NCI-H524 (cell line): Measurements from ENCODE around the gene HAVCR1.
"Not testable (repeated sequence)": the region's sequence is repeated elsewhere in the genome, so short reads cannot be mapped to it uniquely, and the experiment has no call there.

ENCODE experiments used
- DNase-seq, 2 experiments: peaks; one replicate each; lab custom pipeline; 2025; lab: John Stamatoyannopoulos, UW

The HAVCR1 gene

DNA sequence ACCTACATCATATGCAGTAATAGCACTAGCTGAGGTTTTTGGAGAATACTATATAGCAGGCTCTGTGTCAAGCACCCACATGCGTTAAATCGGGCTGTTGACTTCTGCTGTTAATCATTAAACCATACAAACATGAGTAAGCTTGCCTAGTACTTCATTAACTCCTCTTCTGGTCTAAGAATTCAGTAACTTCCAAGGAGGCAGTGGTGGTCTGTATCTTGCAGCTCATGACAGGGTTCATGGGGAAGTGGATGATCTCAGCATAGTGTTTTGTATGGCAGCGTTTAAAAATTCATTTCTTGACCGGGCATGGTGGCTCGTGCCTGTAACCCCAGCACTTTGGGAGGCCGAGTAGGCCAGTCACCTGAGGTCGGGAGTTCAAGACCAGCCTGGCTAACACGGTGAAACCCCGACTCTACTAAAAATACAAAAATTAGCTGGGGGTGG, at the start of gene HAVCR1:
HAVCR1 (minus strand) TSS at position 24 of the 447 bp plus-strand sequence. CDS start 1,173 bp downstream, outside the sequence.
- peak in 1 of 2 experiments; percentile 36 for DNase-seq

DNA sequence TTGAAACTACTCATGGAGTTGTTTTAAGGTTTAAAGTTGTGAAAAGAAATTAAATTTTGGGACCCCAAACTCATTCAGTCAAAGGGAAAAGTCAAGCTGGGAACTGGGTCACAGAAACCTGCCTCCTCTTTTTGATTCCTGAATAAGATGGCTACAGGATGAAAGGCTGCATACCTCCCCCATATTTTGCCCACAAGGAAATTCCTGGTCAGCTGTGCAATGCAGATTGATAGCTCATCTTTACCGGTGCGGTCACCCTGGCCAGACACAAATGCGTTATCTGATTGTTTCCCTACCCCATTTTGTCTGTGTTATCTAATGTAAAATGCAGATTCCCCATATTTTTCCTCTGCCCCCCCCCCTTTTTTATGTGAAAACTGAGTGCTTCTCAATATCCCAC, 48.6 kb upstream of the HAVCR1 start:
- DNase-seq: no peak

DNA sequence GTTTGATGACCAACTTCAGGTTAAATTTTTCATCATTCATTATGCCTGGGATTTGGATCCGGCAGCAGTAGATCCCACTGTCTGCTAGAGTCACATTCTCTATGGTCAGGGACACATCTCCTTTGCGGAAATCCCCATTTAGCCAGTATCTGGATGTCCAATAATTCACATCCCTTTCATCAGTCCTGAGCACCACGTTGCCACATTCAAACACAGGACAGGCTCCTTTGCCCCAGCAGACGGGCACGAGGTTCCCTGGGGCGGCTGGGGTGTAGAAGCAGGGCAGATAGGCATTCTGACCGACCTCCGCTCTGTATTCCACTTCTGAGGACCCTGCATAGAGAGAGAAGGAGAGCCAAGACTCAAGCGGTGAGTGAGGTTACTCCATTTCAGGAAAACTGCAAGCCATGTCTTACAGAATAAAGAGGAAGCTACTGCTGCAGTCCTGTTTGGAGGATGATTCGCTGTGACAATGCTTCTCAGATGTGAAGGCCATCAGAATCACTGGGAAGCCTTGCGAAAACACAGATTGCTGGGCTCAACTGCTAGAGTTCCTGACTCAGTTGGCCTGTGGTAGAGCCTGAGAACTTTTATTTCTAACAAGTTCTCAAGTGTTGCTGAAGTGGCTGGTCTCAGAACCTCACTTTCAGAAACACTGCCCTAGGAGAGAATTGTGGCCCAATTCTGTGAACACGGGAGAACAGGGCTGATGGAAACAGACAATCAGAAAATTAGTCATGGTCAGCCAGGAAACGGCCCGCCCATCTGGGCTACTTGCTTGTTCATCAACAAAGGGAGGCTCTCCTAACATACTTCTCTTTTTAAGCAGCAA, 47.9 kb upstream of the HAVCR1 start:
- no peak for DNase-seq

DNA sequence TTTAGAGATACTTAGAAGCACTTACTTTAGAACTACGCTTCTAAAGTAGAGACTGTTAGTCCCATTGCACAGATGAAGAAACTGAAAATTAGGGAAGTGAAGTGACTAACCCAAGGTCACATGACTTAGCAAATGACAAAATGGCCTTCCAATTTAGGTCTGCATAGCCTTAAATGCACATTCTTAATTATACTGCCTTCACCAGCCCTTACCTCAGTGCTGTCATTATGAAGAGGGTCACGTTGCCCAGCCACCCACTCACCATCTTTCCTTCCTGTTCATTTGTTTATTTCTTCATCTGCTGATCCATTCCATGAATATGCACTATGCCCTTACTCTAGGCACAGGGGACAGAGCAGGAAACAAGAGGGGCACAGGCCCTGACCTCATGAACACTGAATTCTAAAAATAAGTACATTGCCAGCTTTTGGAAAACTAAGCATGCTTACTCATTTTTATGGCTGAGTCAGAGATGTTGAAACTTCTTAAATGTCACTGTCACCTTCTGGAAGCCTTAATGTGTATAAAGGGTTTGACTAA, 41.3 kb upstream of the HAVCR1 start:
- no peak for DNase-seq

DNA sequence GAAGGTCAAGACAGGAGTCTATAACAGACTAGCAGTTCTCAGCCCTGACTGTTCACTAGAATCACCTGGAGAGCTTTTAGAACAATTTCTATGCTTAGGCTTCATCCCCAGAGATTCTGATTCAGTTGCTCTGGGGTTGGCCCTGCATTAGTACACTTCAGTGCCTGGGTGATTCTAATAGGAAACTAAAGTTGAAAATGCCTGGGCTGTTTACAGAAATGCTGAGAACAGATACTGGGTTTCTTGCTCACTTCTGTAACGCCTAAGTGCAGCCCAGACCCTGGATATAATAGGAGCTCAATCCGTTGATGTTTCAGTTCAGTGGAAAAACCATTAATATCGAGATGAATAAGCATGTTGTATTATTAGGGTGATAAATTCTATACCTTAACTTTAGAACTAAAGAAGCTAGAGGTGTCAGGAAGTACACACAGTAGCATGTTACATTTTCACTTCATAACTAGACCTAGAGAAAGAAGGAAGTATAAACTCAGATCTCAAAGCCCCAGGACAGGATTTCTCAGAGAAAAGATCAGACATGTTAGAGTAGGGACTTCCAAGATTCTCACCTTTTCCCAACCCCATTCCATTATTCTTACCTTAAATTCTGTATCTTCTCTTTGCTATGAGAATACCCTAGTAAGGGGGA, 29.6 kb upstream of the HAVCR1 start:
- DNase-seq: no peak

DNA sequence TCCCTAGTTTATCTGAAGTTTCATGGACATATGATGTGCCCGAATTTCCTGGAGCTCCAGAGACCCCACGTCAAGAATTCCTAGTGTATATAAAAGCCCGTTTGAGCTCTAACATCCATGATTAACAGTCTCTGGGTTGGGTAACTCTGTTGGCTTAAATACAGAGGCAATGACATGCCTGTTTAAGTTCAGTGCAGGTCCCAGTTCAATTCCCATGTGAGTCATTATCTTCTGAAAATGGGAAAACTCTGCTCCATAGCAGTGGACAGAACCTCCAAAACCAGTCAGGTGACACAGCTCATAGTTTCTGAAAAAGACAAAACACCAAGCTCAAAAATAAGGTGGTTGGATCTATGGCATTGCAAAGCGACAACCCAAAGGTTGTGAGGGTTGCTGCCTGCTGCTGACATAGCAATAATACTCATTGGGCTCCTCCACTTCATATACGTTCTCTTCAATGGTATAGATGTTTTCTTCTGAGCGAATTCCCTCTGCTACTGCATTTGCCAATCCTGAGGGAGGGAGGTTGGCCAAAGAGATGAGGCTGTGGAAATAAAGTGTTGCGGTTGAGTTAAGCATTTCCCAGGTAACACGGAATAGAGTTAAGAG, 27.9 kb upstream of the HAVCR1 start:
- no peak for DNase-seq

DNA sequence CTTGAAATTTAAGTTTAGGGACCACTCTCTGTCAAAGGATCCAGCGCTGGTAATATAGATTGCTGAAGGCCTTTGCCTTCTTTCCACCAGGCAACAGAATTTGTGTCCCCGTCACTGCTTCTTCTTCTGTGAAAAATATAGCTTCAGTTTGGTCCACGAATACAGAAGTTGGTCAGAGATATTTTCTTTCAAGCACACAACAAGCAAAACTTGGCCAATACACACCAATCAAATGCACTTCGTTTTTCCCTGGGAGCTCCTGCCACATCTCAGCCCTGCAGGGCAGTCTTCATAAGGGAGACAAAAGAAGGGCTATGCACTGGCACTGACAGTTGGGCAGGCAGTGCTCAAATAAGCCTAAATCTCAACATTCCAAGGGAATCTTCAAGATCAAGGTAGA, 27.0 kb upstream of the HAVCR1 start:
- DNase-seq: no peak

DNA sequence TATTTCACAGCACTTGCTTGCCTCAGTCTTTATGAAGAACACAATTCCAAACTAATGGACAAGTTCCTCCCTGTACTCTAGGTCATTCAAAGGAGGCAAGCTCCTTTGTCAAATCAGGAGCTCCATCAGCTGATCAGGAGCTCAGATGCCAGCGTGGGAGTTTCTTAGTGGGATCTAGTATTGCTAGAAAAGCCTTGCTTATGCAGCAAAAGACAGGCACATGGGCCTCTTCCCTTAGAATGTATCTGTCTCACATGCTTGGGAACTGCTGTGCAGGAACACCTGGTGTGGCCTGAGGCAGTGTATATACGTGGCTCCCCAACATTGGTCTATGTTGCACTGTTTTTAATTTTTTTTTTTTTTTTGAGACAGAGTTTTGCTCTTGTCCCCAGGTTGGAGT, 21.4 kb upstream of the HAVCR1 start:
- peak in 1 of 2 experiments; percentile 1 for DNase-seq

DNA sequence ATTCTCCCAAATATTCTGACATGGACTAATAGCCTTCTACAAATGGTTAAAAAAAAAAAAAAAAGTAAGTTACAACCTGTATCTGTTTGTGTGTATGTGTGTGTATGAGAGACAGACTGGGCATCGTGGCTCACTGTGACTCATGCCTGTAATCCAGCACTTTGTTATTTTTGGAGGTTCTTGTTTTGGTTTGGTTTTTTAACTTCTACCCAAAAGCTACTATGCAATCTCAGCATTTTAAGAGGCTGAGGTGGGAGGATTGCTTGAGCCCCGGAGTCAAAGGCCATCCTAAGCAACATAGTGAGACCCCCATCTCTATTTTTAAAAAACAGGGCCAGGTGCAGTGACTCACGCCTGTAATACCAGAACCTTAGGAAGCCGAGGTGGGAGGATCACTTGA, 17.6 kb upstream of the HAVCR1 start:
- no peak for DNase-seq

DNA sequence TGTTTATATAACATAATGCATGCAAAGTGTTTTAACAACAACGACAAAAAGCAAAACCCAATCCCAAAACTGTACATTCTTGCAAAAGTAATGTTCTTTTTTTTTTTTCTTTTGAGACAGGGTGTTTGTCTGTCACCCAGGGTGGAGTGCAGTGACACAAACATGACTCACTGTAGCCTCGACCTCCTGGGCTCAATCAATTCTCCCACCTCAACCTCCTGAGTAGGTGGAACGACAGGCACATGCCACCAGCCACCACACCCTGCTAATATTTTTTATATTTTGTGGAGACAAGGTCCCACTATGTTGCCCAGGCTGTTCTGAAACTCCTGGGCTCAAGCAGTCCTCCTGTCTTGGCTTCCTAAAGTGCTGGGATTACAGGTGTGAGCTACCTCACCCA, 13.6 kb upstream of the HAVCR1 start:
- no peak for DNase-seq

DNA sequence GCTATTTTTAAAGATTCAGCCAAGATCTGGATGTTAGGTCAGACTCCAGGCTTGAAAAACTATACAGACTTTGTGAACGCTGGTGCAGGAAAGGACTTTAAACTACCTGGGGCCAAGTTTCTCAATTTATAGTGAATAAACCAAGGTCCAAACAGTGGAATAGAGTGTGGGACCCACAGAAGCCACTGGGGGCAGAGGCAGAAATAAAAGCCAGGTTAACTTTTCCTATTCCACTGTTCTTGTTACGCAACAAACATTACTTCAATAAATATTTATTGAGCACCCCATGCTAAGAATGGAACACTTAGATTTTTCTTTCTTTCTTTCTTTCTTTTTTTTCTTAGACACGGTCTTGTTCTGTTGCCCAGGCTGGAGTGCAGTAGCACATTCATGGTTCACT, 11.0 kb upstream of the HAVCR1 start:
- no peak for DNase-seq

DNA sequence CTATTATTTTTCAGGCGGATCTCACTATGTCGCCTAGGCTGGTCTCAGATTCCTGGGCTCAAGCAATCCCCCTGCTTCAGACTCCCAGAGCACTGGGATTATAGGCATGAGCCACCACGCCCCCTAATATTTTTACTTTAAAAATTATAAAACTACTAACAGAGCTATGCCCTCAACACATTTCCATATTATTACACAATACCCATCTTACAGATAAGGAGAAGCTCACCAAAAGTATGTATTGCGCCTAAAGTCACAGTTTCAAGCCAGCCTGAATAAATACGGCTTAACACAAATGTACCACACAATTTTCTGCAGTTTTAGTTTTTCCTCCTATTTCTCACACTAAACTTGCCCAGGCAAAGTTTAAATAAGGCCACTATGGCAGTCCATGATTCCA, 9.9 kb upstream of the HAVCR1 start:
- no peak for DNase-seq

DNA sequence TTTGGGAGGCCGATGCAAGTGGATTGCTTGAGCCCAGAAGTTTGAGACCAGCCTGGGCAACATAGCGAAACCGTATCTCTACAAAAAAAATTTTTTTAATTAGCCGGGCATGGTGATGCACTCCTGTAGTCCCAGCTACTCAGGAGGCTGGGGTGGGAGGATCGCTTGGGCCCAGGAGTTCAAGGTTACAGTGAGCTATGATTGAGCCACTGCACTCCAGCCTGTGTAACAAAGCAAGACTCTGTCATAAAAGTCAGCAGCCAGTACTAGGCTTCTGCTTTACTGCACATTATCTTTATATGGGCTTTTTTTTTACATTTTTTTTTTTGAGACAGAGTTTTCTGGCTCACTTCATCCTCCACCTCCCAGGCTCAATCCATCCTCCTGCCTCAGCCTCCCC, 9.4 kb upstream of the HAVCR1 start:
- no peak for DNase-seq

DNA sequence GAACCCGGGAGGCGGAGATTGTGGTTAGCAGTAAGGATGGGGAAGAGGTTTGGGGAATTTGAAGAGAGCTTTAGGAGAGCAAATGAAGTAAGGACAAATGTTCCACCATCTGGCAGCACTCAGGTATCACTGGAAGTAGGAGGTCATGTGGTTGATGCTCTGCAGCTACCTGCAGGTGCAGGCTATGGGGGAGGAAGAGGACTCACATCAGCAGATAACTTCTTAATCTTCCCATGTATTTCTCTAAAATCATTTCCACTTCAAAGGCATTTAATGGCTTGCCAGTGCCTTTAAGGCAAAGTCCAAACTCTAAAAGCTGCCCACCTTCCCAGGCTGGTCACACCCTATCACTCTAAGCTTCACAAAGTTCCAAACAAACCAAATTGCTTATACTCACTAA, 8.1 kb upstream of the HAVCR1 start:
- DNase-seq: peak; percentile 30 to 84

DNA sequence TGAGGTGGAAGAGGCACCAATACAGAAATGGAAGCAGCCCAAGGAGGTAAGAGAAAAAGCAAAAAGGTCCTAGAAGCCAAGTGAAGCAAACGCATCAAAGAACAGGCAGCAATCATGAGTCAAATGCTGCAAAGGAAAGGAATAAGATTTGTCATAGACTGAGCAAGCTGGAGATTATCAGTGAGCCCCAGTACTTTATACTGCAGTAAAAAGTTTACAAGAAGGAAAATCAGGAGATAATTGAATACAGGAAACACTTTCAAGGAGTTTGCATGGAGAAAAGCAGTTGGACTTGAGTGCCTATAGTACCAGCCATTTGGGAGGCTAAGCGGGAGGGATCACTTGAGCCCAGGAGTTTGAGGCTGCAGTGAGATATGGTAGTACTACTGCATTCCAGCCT, 7.2 kb upstream of the HAVCR1 start:
- peak in 1 of 2 experiments; percentile 2 for DNase-seq

DNA sequence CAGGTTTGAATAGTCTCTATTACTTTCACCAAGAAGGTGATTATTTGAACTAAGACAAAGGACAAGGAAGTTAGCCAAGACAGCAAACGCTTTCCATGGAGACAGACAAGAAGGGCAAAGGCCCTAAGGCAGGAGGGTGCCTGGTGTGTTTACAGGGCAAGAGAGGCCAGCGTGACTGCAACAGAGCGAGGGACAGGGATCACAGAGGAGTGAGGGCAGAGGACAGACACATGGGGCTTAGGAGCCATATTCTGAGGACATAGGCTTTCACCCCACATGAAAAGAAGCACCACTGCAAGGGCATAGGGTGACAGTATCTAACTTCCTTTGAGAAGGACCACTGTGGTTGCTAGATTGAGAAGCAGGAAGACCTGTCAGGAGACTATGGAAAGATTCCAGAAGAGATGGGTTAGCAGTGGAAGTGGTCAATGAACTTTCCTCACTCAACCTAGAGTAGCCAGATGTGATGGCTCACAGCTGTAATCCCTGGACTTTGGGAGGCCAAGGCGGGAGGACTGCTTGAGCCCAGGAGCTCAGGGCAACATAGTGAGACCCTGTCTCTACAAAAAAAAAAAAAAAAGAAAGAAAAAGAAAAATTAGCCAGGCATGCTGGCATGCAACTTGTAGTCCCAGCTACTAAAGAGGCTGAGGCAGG, 5.0 kb upstream of the HAVCR1 start:
- no peak for DNase-seq

DNA sequence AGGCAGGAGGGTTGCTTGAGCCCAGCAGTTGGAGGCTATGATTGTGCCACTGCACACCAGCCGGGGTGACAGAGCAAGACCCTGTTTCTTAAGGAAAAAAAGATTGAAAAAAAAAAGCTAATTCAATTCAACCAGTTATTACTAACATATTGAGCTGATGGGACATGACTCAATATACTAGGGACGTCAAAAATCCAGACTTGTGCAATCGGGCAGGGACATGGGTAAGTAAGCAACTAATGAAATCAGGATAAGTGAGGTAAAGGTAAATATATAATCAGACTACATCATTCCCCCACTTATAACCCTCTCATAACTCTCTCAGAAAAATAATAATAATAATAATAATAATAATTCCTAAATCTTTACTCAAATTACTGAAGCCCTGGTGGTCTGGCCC, 975 bp upstream of the HAVCR1 start:
- DNase-seq: no peak

DNA sequence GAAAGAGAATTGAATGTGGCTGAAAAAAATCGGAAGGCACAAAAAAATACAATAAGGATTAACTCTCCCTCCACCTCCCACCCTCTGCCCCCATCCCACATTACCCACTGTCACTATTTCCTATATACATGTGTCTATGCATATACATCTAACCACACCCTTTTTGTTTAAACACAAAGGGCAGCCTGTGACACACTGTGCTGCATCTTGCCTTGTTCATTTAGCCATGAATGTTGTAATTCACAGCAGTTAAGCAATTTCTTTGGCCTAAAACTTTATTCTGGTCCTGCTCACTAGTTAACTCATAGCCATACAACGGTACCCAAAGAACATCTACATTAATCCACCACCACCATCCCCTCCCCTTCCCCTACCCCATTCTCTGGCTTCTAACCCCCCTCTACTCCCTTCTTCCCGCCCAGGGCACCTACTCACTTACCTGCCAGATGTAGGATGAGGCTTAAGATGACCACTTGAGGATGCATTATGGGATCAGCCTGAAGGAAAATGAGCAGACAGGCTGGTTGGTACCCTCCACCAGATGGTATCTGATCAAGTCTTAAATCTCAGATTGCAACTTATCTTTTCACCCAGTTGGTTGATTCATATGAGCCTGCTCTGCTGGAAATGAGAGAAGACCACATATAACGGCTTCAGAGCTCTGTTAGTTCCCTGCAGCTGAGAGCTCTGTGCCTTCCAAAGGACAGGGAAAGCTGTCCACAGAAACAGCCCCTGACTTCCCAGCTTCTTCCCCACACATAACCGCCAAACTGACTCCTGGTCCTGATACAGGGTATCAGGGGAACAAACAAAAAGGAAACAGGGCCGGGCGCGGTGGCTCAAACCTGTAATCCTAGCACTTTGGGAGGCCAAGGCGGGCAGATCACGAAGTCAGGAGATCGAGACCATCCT, 1.2 kb downstream of the HAVCR1 start:
- DNase-seq: peak; percentile 99

DNA sequence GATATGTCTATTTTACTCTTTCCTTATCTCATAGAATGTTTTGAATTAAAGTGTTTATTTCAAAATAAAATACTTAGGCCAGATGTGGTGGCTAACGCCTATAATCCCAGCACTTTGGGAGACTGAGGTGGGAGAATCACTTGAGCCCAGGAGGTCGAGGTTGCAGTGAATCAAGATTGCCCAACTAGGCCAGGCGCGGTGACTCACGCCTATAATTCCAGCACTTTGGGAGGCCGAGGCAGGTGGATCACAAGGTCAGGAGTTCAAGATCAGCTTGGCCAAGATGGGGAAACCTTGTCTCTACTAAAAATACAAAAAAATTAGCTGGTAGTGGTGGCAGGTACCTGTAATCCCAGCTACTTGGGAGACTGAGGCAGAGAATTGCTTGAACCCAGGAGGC, 2.1 kb downstream of the HAVCR1 start:
- not testable (repeated sequence) for DNase-seq

DNA sequence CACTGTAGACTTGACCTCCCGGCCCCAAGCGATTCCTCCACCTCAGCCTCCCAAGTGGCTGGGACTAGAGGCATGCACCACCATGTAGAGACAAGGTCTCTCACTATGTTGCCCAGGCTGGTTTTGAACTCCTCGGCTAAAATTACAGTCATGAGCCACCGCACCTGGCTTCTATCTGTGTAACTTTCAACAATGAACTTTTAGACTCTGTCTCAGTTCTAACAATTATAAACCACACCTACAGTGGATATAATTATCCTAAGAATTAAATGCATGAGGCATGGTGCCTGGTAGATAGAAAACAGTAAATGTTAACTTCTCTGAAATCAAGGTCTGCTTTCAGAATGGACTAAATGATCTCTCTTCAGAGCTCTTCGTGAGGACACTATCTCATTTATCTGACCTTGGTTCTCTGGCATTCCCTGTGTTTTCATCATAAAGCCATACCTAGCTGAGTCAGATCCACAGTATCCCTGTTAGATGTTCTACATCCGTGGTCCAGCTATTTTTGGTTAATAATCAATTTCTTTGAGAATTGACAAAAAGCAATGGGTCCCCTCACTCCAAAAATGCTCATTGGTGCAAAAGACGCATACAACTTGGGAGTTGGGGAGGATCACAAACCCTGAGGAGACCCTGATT, 7.2 kb downstream of the HAVCR1 start:
- no peak for DNase-seq

DNA sequence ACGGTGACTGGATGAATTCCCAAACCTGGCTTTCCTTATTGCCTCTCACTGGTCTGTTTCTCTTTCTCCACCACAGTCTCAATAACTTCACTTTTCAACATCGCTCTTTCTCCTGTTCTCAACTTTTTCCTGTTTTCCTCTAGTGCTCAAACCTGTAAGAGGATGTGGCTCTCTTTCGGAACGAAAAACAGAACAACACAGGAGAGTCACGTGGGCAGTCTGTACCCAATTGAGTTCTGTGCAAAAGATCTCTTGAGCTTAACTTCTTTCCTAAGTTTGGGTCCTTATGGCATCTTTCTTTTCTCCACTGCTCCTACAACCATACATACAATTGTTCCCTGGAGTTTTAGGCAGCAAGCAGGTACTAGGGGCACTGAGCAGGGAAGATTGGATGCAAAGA, 8.9 kb downstream of the HAVCR1 start:
- DNase-seq: no peak
